ENCODE results near the gene TRAPPC1.

TRAPPC1 gene

GRCh38 chr17:7946441-7946840 lies 14.7 kb upstream of the TRAPPC1 start:
- no peak for TF ChIP-seq EZH2phosphoT487 (conservative IDR thresholded peaks at IDR 0.05; ENCODE audit: low read length)
- TF ChIP-seq, protein P1, sequence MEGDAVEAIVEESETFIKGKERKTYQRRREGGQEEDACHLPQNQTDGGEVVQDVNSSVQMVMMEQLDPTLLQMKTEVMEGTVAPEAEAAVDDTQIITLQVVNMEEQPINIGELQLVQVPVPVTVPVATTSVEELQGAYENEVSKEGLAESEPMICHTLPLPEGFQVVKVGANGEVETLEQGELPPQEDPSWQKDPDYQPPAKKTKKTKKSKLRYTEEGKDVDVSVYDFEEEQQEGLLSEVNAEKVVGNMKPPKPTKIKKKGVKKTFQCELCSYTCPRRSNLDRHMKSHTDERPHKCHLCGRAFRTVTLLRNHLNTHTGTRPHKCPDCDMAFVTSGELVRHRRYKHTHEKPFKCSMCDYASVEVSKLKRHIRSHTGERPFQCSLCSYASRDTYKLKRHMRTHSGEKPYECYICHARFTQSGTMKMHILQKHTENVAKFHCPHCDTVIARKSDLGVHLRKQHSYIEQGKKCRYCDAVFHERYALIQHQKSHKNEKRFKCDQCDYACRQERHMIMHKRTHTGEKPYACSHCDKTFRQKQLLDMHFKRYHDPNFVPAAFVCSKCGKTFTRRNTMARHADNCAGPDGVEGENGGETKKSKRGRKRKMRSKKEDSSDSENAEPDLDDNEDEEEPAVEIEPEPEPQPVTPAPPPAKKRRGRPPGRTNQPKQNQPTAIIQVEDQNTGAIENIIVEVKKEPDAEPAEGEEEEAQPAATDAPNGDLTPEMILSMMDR (IDR thresholded peaks at IDR 0.05; ENCODE audit: insufficient read depth, low read length, poor library complexity, severe bottlenecking), result no peak
- H3K9ac ChIP-seq (ENCODE audit: low read length), result no peak overlapping the region
- no peaks in the 10 kb centered on the region for H3K9me3 ChIP-seq (ENCODE audit: insufficient read depth, low read length)
- H4K20me1 ChIP-seq (ENCODE audit: low read depth, low read length), result no peaks in the 10 kb centered on the region
- peaks cover 3% of the 10 kb centered on the region; the same call in 1 of the 2 replicates for H3F3A ChIP-seq (ENCODE audit: insufficient read depth)
- H3K9me2 ChIP-seq (replicated peaks; ENCODE audit: insufficient read depth, low read length), result no peaks in the 10 kb centered on the region
- H2AFZ ChIP-seq (ENCODE audit: low read depth, low read length, severe bottlenecking), result no peak overlapping the region
- peaks cover 11% of the 10 kb centered on the region; the same call in 1 of the 2 replicates for H3K36me3 ChIP-seq (ENCODE audit: low read length)
- no peak overlapping the region for H3K4me3 ChIP-seq (ENCODE audit: insufficient read depth, low read length, poor library complexity, severe bottlenecking)
- no peaks in the 10 kb centered on the region for H3K79me2 ChIP-seq (ENCODE audit: insufficient read depth, low read length)
- no peaks in the 10 kb centered on the region for H3K27me3 ChIP-seq (ENCODE audit: low read length)
- no peak overlapping the region for H3K27ac ChIP-seq (ENCODE audit: low read depth, low read length)
- H3K4me2 ChIP-seq (ENCODE audit: low read depth, low read length, poor library complexity, severe bottlenecking), result no peak overlapping the region

GRCh38 chr17:7945651-7946050 lies 13.9 kb upstream of the TRAPPC1 start:
- no peak overlapping the region for H3K4me2 ChIP-seq (ENCODE audit: low read depth, low read length, poor library complexity, severe bottlenecking)
- H3K27ac ChIP-seq (ENCODE audit: low read depth, low read length), result no peak overlapping the region

DNA sequence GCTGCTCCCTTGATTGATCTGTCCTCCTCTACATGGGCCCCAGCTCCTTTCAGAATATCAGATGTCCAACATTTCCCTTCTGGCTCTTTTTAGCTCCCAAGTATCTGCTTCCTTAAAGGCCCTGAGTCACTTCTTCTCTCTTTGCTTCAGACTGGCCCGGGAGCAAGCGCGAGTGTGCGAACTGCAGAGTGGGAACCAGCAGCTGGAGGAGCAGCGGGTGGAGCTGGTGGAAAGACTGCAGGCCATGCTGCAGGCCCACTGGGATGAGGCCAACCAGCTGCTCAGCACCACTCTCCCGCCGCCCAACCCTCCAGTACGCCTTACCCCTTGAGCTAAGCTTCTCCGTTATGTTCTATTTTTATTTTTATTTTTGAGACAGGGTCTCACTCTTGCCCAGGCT lies 12.6 kb upstream of the TRAPPC1 start:
- H3K4me2 ChIP-seq (ENCODE audit: low read depth, low read length, poor library complexity, severe bottlenecking), result no peak overlapping the region
- no peak overlapping the region for H3K27ac ChIP-seq (ENCODE audit: low read depth, low read length)
- no peaks in the 10 kb centered on the region for H3K27me3 ChIP-seq (ENCODE audit: low read length)
- peaks cover 8% of the 10 kb centered on the region; the same call in 1 of the 2 replicates for H3K36me3 ChIP-seq (ENCODE audit: low read length)
- H3F3A ChIP-seq (ENCODE audit: insufficient read depth), result no peaks in the 10 kb centered on the region
- no peak overlapping the region for H3K9ac ChIP-seq (ENCODE audit: low read length)
- no peaks in the 10 kb centered on the region for H4K20me1 ChIP-seq (ENCODE audit: low read depth, low read length)
- H3K4me3 ChIP-seq (ENCODE audit: insufficient read depth, low read length, poor library complexity, severe bottlenecking), result no peak overlapping the region
- H3K9me3 ChIP-seq (ENCODE audit: insufficient read depth, low read length), result no peaks in the 10 kb centered on the region
- H3K79me2 ChIP-seq (ENCODE audit: insufficient read depth, low read length), result no peaks in the 10 kb centered on the region
- TF ChIP-seq, protein P1 (IDR thresholded peaks at IDR 0.05; ENCODE audit: insufficient read depth, low read length, poor library complexity, severe bottlenecking), result no peak
- no peak for TF ChIP-seq EZH2phosphoT487 (conservative IDR thresholded peaks at IDR 0.05; ENCODE audit: low read length)
- no peaks in the 10 kb centered on the region for H3K9me2 ChIP-seq (replicated peaks; ENCODE audit: insufficient read depth, low read length)
- H2AFZ ChIP-seq (ENCODE audit: low read depth, low read length, severe bottlenecking), result no peak overlapping the region

More at GRCh38 chr17:7945651-7946050, 13.9 kb upstream of the TRAPPC1 start:
- H3K4me3 ChIP-seq (ENCODE audit: insufficient read depth, low read length, poor library complexity, severe bottlenecking), result no peak overlapping the region
- TF ChIP-seq, protein P1 (IDR thresholded peaks at IDR 0.05; ENCODE audit: insufficient read depth, low read length, poor library complexity, severe bottlenecking), result no peak
- TF ChIP-seq EZH2phosphoT487 (conservative IDR thresholded peaks at IDR 0.05; ENCODE audit: low read length), result no peak
- H3K27me3 ChIP-seq (ENCODE audit: low read length), result no peaks in the 10 kb centered on the region
- no peak overlapping the region for H3K9ac ChIP-seq (ENCODE audit: low read length)
- no peak overlapping the region for H2AFZ ChIP-seq (ENCODE audit: low read depth, low read length, severe bottlenecking)
- no peaks in the 10 kb centered on the region for H4K20me1 ChIP-seq (ENCODE audit: low read depth, low read length)
- H3K79me2 ChIP-seq (ENCODE audit: insufficient read depth, low read length), result no peaks in the 10 kb centered on the region
- peaks cover 14% of the 10 kb centered on the region; the same call in 1 of the 2 replicates for H3K36me3 ChIP-seq (ENCODE audit: low read length)
- no peaks in the 10 kb centered on the region for H3K9me2 ChIP-seq (replicated peaks; ENCODE audit: insufficient read depth, low read length)
- peaks cover 3% of the 10 kb centered on the region; the same call in 1 of the 2 replicates for H3F3A ChIP-seq (ENCODE audit: insufficient read depth)
- no peaks in the 10 kb centered on the region for H3K9me3 ChIP-seq (ENCODE audit: insufficient read depth, low read length)

Data from SU-DHL-6 (cell line).